Measurements from ENCODE around the gene PRDM4. TPM values are rescaled to one million over a fixed set of nuclear protein-coding genes. Genes with fewer than 3 reads are reported as not detected.
"Not testable (repeated sequence)": the region's sequence is repeated elsewhere in the genome, so short reads cannot be mapped to it uniquely, and the experiment has no call there.

The PRDM4 gene
- total RNA-seq, 4 donors from 2014 or later: 18.3 to 29.4 (median 26.8) TPM

GRCh38 chr12:107731366-107731765 is 29.6 kb downstream of the PRDM4 start:
- no peak overlapping the region for H3K4me3 ChIP-seq
- no peaks in the 10 kb centered on the region for H3K4me1 ChIP-seq
- no peak overlapping the region for H3K27ac ChIP-seq (replicated peaks in 1 of 4)
- TF ChIP-seq POLR2A (IDR thresholded peaks at IDR 0.05; ENCODE audit: low read depth): no peak
- TF ChIP-seq EP300 (IDR thresholded peaks at IDR 0.05): no peak
- no peak for TF ChIP-seq CTCF (IDR thresholded peaks at IDR 0.05)
- TF ChIP-seq POLR2AphosphoS5 (IDR thresholded peaks at IDR 0.05): no peak
- H3K36me3 ChIP-seq: peaks cover 24 to 42% (median 37%) of the 10 kb centered on the region in 4 donors
- intact Hi-C loops (cut with DNase I): no loop called here
- H3K9me3 ChIP-seq: no peaks in the 10 kb centered on the region
- no peaks in the 10 kb centered on the region for H3K27me3 ChIP-seq
- 85% methylated on average over 4 of the region's 4 CpGs for WGBS
- no peak for DNase-seq (ENCODE audit: extremely low spot score)

GRCh38 chr12:107730618-107731341 is 30.2 kb downstream of the PRDM4 start:
- H3K4me1 ChIP-seq: no peaks in the 10 kb centered on the region
- DNase-seq (ENCODE audit: extremely low spot score): no peak
- no peak overlapping the region for H3K27ac ChIP-seq (replicated peaks in 1 of 4)
- H3K4me3 ChIP-seq: no peak overlapping the region
- no peaks in the 10 kb centered on the region for H3K9me3 ChIP-seq
- H3K27me3 ChIP-seq: no peaks in the 10 kb centered on the region
- intact Hi-C loops (cut with DNase I): no loop called here
- no peak for TF ChIP-seq POLR2AphosphoS5 (IDR thresholded peaks at IDR 0.05)
- no peak for TF ChIP-seq CTCF (IDR thresholded peaks at IDR 0.05)
- TF ChIP-seq EP300 (IDR thresholded peaks at IDR 0.05): no peak
- no peak for TF ChIP-seq POLR2A (IDR thresholded peaks at IDR 0.05; ENCODE audit: low read depth)
- WGBS: 65% methylated on average over 4 of the region's 4 CpGs
- H3K36me3 ChIP-seq: peaks cover 24 to 36% (median 31%) of the 10 kb centered on the region in 4 donors

- H3K36me3 ChIP-seq; H3K4me1 ChIP-seq; H3K9me3 ChIP-seq; H3K27me3 ChIP-seq; intact Hi-C loops (cut with DNase I); H3K4me3 ChIP-seq; H3K27ac ChIP-seq (replicated peaks in 1 of 4); DNase-seq (ENCODE audit: extremely low spot score): not testable (repeated sequence)
- WGBS: no CpG with 5 or more reads among the region's 1 CpG
Measured at GRCh38 chr12:107727742-107728141, 33.2 kb downstream of the PRDM4 start.

GRCh38 chr12:107727327-107727726 is 33.6 kb downstream of the PRDM4 start:
- DNase-seq (ENCODE audit: extremely low spot score); H3K36me3 ChIP-seq; H3K4me1 ChIP-seq; H3K27me3 ChIP-seq; intact Hi-C loops (cut with DNase I); H3K27ac ChIP-seq (replicated peaks in 1 of 4); H3K9me3 ChIP-seq; H3K4me3 ChIP-seq: not testable (repeated sequence)
- 52% methylated on average over 1 of the region's 1 CpG for WGBS

- intact Hi-C loops (cut with DNase I): no loop called here
Measured at GRCh38 chr12:107718606-107719005, 42.3 kb downstream of the PRDM4 start.

More at GRCh38 chr12:107718606-107719005, 42.3 kb downstream of the PRDM4 start:
- H3K27ac ChIP-seq (replicated peaks in 1 of 4): no peak overlapping the region
- H3K4me1 ChIP-seq: no peaks in the 10 kb centered on the region
- H3K4me3 ChIP-seq: no peak overlapping the region
- no peaks in the 10 kb centered on the region for H3K27me3 ChIP-seq
- H3K36me3 ChIP-seq: peaks cover 0 to 42% (median 30%) of the 10 kb centered on the region in 4 donors
- no peaks in the 10 kb centered on the region for H3K9me3 ChIP-seq
- WGBS: 100% methylated on average over 1 of the region's 1 CpG
- no peak for DNase-seq (ENCODE audit: extremely low spot score)
- TF ChIP-seq POLR2AphosphoS5 (IDR thresholded peaks at IDR 0.05) (no peak), POLR2A (IDR thresholded peaks at IDR 0.05; ENCODE audit: low read depth) (no peak), EP300 (IDR thresholded peaks at IDR 0.05) (no peak), CTCF (IDR thresholded peaks at IDR 0.05) (no peak)
